ENCODE measurements around the gene MGMT. TPM values are rescaled to one million over a fixed set of nuclear protein-coding genes. Genes with fewer than 3 reads are reported as not detected.

The MGMT gene
- total RNA-seq, 3 donors from 2014 or later: 34.1 to 57.8 (median 46.7) TPM

- Histone ChIP-seq H3K4me3 (no peak overlapping the region), H3K9me3 (peaks cover 0 to 9% of the 10 kb centered on the region in 2 donors), H3K27ac (no peak overlapping the region), H3K27me3 (no peaks in the 10 kb centered on the region), H3K36me3 (no peaks in the 10 kb centered on the region), H3K4me1 (no peaks in the 10 kb centered on the region)
- intact Hi-C loops (cut with DNase I; ENCODE audit: low total_unique reads): no loop called here
- DNase-seq (ENCODE audit: low spot score in 2 of 2): no peak
- TF ChIP-seq POLR2A (IDR thresholded peaks at IDR 0.05): no peak
- TF ChIP-seq CTCF (IDR thresholded peaks at IDR 0.05): no peak
- no peak for TF ChIP-seq POLR2AphosphoS5 (IDR thresholded peaks at IDR 0.05)
These were observed 193.5 kb downstream of the MGMT start for GRCh38 chr10:129660569-129660968.

GRCh38 chr10:129662426-129662825 is 195.4 kb downstream of the MGMT start:
- no peaks in the 10 kb centered on the region for H3K4me1 ChIP-seq
- TF ChIP-seq CTCF (IDR thresholded peaks at IDR 0.05) (no peak), POLR2A (IDR thresholded peaks at IDR 0.05) (no peak), POLR2AphosphoS5 (IDR thresholded peaks at IDR 0.05) (no peak)
- DNase-seq (ENCODE audit: low spot score in 2 of 2): no peak
- H3K9me3 ChIP-seq: peaks cover 0 to 9% of the 10 kb centered on the region in 2 donors
- intact Hi-C loops (cut with DNase I; ENCODE audit: low total_unique reads): no loop called here
- no peak overlapping the region for H3K4me3 ChIP-seq
- H3K36me3 ChIP-seq: no peaks in the 10 kb centered on the region
- H3K27me3 ChIP-seq: no peaks in the 10 kb centered on the region
- H3K27ac ChIP-seq: no peak overlapping the region

- Histone ChIP-seq H3K36me3 (no peaks in the 10 kb centered on the region), H3K27me3 (no peaks in the 10 kb centered on the region), H3K27ac (no peak overlapping the region), H3K9me3 (no peaks in the 10 kb centered on the region), H3K4me3 (no peak overlapping the region), H3K4me1 (no peaks in the 10 kb centered on the region)
- no peak for DNase-seq (ENCODE audit: low spot score in 2 of 2)
- intact Hi-C loops (cut with DNase I; ENCODE audit: low total_unique reads): no loop called here
- TF ChIP-seq POLR2A (IDR thresholded peaks at IDR 0.05) (no peak), CTCF (IDR thresholded peaks at IDR 0.05) (no peak), POLR2AphosphoS5 (IDR thresholded peaks at IDR 0.05) (no peak)
These were observed 203.1 kb downstream of the MGMT start for GRCh38 chr10:129670124-129670523.

GRCh38 chr10:129673292-129673691 is 206.3 kb downstream of the MGMT start:
- intact Hi-C loops (cut with DNase I; ENCODE audit: low total_unique reads): no loop called here
- no peak overlapping the region for H3K4me3 ChIP-seq
- H3K36me3 ChIP-seq: no peaks in the 10 kb centered on the region
- H3K27ac ChIP-seq: no peak overlapping the region
- DNase-seq (ENCODE audit: low spot score in 2 of 2): no peak
- H3K27me3 ChIP-seq: no peaks in the 10 kb centered on the region
- TF ChIP-seq POLR2A (IDR thresholded peaks at IDR 0.05) (no peak), POLR2AphosphoS5 (IDR thresholded peaks at IDR 0.05) (no peak), CTCF (IDR thresholded peaks at IDR 0.05) (no peak)
- no peaks in the 10 kb centered on the region for H3K4me1 ChIP-seq
- no peaks in the 10 kb centered on the region for H3K9me3 ChIP-seq

- no peak for DNase-seq (ENCODE audit: low spot score in 2 of 2)
- TF ChIP-seq POLR2A (IDR thresholded peaks at IDR 0.05) (no peak), CTCF (IDR thresholded peaks at IDR 0.05) (no peak), POLR2AphosphoS5 (IDR thresholded peaks at IDR 0.05) (no peak)
- Histone ChIP-seq H3K27ac (no peak overlapping the region), H3K9me3 (no peaks in the 10 kb centered on the region), H3K27me3 (no peaks in the 10 kb centered on the region), H3K4me1 (no peaks in the 10 kb centered on the region), H3K4me3 (no peak overlapping the region), H3K36me3 (no peaks in the 10 kb centered on the region)
- intact Hi-C loops (cut with DNase I; ENCODE audit: low total_unique reads): no loop called here
These were observed 208.2 kb downstream of the MGMT start for GRCh38 chr10:129675027-129675769.
